Activated T-cell treated with anti-CD3 and anti-CD28 coated beads for 1 hour (primary cell): ENCODE data around the gene DBR1.

Experiments
- DNase-seq: peaks from one replicate; pipeline ENCODE4 v3.0.0-alpha.2; 2020; ENCODE audit warnings: low read depth

The DBR1 gene, protein sequence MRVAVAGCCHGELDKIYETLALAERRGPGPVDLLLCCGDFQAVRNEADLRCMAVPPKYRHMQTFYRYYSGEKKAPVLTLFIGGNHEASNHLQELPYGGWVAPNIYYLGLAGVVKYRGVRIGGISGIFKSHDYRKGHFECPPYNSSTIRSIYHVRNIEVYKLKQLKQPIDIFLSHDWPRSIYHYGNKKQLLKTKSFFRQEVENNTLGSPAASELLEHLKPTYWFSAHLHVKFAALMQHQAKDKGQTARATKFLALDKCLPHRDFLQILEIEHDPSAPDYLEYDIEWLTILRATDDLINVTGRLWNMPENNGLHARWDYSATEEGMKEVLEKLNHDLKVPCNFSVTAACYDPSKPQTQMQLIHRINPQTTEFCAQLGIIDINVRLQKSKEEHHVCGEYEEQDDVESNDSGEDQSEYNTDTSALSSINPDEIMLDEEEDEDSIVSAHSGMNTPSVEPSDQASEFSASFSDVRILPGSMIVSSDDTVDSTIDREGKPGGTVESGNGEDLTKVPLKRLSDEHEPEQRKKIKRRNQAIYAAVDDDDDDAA

DNA sequence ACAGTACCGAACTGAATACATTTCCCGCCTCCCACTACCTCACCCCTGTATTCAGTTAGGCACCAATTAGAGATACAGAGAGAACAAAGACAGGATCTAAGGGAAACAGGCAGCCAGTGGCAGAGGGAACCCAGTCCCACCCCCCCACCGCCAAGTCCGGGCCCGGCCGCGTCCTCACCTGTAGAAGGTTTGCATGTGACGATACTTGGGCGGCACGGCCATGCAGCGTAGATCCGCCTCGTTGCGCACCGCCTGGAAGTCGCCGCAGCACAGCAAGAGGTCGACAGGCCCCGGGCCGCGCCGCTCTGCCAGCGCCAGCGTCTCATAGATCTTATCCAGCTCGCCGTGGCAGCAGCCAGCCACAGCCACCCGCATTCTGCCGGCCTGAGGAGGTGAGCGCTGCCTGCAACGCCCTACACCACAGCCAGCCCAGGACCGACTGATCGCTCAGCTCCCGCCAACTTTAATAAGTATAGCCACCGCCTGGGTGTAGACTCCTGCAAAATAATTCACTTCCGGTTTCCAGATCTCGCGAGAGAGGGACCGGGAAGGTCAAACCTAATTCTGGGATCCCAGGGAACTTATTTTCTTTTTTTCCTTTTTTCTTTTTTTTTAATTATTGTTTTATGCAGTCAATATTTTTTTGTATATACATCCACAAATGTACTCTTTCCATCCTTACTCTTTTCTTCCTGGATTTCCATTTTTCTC is at the start of gene DBR1:
TSS of gene DBR1 (minus strand) at position 501 of the 711 bp plus-strand sequence. CDS start at position 375, 126 bp downstream.
- DNase-seq = peak; percentile 55

DNA sequence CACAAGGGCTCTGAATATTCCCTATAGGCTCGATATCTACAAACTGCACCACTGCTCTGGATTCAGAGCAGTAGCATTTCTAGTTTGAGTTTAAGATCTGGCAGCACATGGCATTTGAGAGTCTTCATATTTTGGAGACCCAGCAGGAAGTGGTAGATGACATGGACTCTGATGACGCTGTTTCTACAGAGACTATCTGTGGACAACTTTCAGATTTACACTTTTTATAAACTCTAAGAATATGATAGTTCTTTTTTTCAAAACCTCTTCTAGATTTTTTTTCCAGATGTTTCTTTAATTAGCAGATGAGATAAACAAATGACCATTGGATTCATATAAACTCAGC is 48.2 kb upstream of the DBR1 start:
- DNase-seq = no peak

DNA sequence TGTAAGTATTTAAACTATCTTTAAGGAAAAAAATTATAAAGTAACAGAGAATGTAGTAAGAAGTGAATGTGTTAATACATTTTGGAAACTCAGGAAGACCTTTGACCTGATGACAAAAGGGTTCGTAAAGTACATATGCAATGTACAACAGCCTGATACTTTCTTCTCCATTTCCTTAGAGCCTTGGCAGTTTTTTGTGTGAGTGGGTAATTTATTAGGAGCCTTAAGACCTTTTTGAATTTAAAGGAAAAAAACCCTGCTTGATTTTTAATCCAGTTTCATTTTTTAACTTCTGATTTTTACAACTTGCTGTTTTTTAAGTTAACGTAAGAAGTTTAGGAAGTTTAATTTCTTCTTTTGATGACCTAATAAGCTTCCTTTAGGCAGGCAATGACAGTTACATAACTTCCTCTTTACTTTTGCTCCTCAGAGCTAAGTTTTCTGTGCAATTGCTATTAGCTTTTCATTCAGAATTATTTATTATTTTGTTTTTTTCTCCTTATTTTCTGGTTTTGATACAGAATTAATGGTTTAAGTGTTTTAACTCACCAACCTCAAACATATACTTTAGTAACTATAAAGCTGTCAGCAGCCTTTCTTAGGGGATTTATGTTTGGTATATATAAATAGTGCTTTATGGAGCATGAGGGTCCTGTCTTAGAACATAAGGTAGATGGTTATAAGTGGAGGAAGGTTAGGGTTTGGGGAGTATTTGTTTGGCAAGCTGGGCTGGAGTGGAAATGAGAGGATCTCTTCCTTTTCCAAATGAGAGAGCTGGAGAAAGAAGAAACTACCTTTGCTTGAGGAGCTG is 47.6 kb upstream of the DBR1 start:
- no peak for DNase-seq

DNA sequence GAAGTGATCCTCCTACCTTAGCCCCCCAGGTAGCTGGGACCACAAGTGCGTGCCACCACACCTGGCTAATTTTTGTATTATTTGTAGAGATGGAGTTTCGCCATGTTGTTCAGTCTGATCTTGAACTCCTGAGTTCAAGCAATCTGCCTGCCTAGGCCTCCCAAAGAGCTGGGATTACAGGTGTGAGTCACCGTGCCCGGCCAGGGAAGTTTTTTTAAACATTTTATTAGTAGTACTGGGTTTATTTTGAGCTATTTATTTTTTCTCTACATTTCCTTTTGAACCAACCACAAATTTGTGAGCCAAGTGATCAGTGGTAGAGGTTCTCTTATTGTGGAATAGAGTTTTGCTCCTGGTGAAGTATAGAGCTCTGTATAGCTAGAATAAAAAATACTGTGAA is 46.1 kb upstream of the DBR1 start:
- no peak for DNase-seq

DNA sequence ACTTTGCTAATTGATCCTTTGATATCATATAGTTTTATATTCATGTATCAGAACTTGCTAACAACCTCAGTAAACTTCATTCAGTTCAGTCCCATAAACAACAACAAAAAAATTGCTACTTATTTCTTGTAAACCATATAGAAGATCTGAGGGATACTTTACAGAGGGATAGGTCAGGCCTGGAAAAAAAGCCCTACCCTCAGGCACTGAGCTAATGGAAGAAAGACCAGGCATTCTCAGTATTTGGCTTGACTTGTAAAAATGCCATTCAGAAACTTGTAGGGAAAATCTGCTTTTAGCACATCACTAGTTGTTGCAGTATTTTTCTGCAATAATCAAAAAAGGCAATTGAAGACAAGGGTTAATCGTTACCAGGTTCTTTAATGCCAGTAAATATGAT is 45.5 kb upstream of the DBR1 start:
- DNase-seq = no peak

DNA sequence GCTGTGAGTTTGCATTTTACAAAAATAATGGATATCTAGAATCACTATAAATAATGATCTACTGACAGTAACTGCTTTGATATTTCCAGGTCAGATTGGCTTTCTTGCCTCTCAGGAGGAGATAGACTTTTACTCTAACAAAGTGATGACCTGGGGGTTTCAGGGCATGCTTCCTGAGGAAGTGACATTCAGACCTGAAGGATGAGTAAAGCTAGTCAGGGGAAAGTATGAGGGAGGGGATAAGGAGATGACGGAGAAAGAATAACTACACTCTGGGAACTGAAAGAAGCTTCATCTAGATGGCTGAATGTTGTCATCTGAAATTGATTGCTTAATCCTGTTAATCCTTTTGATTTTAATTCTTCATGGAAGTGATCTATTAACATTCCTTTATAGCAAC is 44.5 kb upstream of the DBR1 start:
- DNase-seq = no peak

DNA sequence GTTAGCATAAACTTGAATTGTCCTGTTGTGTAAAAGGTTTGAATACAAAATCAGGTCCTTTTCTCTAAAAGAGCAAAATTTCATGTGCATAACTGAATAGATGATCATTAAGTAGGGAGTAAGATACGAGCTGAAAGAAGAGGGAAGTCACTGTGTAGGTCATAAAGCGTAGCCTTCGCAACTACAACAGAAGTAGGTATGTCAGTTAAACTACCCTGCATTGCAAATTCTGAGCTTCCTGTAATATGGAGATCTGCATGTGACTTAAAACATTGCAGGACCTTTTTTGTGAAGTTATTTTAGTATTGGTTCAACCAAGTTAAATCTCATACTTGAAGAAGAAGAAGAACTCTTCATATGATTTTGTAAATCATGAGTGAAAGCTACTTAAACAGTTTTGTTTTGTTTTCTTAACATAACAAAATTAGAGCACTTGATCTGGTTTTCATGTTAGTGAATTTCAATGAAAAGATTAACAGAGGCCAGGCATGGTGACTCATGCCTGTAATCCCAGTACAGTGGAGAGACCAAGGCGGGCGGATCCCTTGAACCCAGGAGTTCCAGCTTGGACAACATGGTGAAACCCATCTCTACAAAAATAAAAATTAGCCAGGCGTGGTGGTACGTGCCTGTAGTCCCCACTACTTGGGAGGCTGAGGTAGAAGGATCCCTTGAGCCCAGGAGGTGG is 38.8 kb upstream of the DBR1 start:
- DNase-seq = no peak

DNA sequence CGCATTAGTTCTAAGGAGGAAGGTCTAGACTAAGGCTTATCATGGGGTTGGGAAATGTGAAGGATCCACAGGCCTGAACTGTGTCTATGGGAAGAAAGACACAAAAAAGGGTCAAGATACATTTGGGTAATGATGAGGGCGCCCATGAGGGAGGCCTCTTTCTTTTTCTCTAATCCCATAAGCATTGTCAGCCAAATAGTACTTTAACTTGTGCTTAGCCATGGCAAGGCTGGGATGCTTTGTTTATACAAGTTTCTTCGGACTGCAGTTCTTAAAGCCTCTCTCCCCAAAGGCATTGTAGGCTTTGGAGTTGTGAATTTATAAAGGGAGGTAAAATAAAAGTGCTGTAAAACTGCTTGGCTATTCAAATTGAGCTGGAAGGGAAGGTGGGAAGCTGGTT is 35.8 kb upstream of the DBR1 start:
- no peak for DNase-seq

DNA sequence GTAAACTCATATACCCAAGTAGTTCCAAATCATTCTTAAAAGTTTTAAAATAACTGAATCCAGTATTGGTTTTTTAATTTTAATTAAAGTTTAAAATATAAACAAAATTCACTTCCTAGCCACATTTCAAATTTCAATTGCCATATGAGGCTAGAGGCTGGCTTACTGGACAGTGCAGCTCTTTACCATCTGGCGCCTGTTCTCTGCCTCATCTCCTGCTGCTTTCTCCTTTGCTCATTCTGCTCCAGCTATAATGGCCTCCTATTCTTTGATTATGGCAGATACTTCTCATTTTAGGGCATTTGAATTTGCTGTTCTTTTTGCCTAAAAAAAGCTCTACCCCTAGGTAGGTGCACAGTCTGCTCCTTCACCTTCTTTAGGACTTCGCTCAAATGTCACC is 31.5 kb upstream of the DBR1 start:
- DNase-seq = no peak

DNA sequence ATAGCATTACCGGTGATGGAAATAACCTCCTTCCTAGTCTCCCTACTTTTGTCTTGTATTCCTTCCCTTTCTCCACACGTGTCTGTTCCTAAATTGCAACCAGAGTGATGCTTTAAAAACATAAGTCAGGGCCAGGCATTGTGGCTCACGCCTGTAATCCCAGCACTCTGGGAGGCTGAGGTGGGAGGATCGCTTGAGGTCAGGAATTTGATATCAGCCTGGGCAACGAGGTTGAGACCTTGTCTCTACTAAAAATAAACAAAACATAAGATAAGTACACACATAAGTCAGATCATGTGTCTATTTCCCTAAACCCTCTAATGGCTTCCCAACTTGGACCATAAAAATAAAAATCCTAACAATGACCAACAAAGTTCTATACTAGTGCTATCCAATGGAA is 30.8 kb upstream of the DBR1 start:
- no peak for DNase-seq

DNA sequence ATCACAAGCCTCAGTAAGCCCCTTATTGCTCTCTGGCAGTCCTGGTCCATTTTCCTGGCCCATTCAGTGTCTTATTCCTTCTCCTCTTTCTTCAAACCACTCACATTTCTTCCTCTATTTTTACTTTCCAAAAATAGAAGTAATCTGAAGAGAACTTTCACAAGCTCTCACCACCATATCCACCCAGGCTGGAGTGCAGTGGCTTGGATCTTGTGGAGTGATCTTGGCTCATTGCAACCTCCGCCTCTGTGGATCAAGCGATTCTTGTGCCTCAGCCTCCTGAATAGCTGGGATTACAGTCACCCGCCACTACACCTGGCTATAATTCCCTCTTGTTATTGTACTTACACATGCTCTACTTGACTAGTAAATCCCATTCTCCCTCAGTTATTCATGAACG is 29.2 kb upstream of the DBR1 start:
- DNase-seq = no peak

DNA sequence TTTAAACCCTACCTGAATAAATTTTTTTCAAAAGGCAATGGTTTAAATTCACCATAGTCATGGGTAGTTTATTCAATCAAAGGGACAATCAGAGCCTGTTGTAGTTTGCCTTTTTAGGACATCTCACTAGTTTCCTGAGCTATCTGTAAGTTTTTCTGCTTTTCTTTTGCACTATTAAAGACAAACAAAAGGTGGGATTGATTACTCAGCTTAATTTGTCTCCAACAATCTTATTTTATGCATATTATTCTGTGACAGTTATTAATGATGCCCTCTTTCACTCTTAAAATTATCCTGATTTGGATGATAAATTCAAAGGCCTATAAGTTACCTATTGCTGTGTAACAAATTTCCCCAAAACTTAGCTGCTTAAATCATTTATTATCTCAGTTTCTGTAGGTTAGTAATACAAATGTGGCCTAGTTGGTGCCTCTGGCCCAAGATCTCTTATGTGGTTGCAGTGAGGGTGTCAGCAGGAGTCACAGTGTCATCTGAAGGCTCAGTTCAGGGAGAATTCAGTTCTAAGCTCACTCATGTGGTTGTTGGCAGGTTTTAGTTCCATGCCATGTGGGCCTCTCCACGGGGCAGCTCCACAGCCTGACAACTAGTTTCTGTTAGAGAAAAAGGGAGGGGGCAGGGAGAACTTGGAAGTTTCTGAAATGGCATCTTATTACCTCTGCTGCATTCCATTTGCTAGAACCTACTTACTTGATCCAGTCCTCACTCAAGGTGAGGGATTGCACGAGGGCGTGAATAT is 28.4 kb upstream of the DBR1 start:
- DNase-seq = no peak

DNA sequence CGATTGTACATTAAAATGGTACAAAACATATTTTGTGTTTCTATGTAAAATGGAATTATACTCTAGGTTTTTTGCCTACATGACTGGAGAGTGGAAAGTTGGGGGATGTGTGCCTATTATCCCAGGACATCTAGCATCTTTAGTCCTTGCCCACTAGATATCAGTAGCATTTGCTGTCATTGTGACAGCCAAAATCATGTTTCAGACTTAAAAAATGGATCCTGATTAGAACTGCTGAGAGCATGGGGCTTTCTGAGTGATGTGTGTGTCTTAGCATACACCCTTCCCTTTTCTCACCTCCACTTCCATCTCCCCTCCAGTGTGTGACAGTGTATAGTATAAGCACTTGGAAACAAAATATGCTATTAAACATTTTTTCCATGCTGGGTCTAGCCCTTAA is 25.7 kb upstream of the DBR1 start:
- DNase-seq = no peak

DNA sequence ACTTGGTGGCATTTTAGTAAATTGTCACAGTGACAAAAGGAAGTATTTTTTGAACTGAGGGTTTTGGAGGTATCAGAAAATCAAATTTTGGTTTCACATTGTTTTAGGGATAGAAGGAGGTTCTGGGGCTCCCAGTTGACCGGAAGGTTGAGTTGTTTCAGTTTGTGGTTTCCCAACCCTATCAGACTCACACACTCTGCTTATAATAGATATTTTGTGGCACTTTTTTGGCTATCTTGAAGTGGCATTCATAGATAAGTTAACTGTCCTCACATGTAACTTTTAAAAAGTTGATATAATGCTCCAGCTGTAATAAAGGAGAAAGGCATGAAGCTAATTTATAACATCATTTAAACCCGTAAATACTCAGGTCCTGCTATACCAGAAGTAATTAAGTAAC is 25.1 kb upstream of the DBR1 start:
- no peak for DNase-seq

DNA sequence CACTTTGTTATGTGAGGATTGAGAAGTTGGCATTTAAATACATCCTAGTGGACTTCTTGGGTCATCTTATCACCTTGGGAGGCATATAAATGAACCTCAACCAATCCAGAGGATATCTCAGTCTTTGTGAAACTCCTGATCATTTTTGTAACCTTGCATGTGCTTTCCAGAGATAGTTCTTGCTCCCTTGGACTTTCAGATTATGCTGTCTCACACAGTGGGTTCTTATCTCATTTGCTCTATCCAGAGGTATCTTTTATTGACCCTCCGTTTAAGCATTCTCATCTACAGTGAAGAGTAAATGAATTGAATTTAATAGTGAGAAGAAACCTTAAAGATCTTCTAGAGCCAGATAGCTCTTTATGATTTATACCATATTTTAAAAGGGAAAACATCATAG is 22.8 kb upstream of the DBR1 start:
- DNase-seq = no peak

DNA sequence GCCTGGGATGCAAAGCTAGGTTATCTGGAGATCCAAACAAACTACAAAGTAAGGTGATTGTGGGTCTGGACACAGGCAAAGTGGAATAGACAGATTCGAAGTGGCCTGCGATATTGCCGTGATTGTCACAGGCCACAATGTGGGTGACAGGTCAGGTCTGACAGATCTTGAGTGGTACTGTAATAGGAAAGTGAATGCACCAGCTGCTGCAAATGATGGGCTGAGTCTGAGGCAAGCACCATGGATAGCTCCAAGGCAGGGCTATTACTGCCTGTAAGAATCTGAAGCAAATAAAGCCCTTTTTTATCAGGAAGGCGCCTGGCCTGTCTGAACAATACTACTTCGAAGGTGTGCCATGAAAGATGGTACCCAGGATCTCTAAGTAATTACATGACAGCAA is 22.3 kb upstream of the DBR1 start:
- DNase-seq = no peak

DNA sequence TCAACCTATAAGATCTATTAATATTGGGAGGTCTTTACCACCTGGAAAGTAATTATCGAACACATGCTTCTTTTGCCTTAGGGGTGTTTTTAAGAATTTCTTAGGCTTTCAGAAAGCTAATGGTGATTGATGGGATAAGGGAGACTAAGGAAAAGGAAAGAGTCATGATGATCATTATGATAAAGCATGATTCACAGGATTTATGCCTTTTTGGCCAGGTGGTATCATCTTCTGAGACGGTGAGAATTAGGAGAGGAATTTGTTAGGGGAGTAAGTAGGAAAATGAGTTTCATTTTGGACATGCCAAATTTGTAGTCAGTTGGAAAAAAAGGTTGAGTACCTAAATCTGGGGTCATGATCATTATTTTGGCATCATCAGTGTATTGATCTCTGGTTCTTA is 21.3 kb upstream of the DBR1 start:
- no peak for DNase-seq

DNA sequence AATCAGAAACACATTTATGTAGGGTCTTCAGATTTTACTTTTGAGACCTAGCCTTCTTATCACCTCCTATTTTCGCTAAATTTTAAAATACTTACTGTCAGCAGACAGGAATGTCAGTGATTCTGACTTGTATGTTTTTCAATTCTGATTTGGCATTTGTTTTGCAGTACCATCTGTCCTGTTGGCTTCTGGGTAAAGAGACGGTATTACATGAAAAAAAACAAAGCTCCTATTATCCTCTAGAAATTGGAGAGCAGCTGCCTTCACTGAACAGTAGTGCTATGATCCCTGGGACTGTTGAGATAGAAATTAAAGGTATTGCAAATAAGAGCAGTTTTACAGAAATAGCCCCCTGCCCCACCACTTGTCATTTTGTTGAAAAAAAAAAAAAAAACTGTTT is 20.8 kb upstream of the DBR1 start:
- DNase-seq = no peak

DNA sequence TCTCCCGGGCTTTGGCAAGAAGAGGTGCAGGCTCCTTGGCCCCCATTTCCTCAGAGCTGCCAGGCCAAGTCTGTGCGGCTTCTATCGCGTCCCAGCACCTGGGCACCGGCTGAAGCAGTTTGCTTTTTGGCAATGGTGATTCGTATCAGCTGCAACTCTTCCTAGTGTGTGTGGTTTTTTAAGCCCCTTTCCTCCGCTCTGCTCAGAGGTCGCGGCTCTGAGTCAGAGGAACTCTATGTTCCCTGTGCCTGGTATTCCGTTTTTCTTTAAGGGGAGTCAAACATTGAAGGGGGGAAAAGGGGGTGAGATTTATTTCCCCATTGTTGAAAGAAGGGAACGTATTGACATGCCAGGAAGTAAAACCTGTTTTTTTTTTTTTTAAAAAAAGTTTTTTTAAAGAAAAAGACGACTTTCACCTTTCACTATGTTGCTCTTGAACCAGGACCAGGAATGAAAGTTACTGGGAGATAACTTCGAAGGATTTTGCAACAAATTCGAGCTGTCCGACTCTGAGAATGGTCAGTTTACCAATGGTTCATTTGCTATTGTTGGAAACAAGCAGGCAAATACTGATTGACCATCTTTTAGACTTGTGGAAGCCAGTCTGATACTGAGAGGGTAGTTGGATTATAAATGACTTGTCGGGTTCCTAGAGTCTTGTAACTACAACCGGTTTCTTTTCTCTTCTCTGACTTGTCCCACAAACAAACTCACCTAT is 13.5 kb upstream of the DBR1 start:
- DNase-seq = no peak

DNA sequence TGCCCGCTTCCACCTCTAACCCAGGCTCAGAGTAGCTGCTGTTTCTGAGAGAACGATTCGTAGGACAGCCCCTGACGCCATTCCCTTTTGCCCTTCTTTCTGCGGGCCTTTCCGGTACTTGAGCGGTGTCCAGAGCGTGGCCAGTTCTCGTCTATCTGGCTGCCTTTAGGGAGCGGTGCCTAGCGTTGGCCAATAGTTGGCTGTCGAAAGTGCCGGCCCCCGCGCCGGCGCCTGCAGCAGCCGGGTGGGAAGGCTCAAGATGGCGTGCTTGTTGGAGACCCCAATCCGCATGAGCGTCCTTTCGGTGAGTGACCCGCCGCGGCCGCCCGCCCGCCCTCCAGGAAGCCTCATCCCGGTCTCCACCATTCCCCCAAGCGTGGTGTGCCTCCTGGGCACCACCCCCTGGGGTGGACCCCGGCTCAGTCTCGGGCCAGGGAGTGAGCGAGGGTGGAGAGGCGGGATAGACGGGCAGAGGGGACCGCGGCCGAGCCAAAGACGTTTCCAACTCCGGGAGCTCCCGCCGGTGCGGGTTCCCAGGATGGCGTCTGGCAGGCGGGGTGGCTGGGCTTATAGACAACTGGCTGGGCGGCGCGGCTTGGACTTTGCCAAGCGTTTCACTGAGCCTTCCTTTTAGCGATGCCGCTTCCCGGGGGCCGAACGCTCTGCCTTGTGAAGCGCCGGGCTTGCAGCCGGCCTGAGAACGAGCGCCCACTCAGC is 12.7 kb upstream of the DBR1 start, which contains the start of gene ARMC8:
TSS of gene ARMC8 (plus strand) at position 6 of the 717 bp plus-strand sequence. CDS start at position 260, 254 bp downstream.
- DNase-seq = no peak
